Keratinocyte (primary cell): ENCODE measurements around the gene VWA7. TPM values are rescaled to one million over a fixed set of nuclear protein-coding genes. Genes with fewer than 3 reads are reported as not detected.

ENCODE experiments used
- DNase-seq: peaks from one replicate; pipeline ENCODE4 v3.0.0-alpha.2; 2011; ENCODE audit warnings: low read depth, missing footprints, low spot score
- FAIRE-seq: peaks from 2 replicates; lab custom pipeline; 2011; peaks lifted over from hg19 to GRCh38; lab: Jason Lieb, UNC
- H2AFZ ChIP-seq: 2 replicates; pipeline ENCODE4 v1.6.0; 2012; ENCODE audit warnings: low read length, control low read depth, inconsistent platforms; ENCODE audit not compliant: control insufficient read depth
- H3K27ac ChIP-seq: 2 replicates; pipeline ENCODE4 v1.5.1; 2011; ENCODE audit warnings: low read length; ENCODE audit not compliant: control insufficient read depth, insufficient read depth
- H3K27me3 ChIP-seq: 3 replicates; pipeline ENCODE4 v1.6.0; 2011; ENCODE audit warnings: low read length; ENCODE audit not compliant: control insufficient read depth, insufficient read depth; ENCODE audit errors: extremely low read depth
- H3K36me3 ChIP-seq, 2 experiments: 2 replicates in 1 of 2; 3 replicates in 1 of 2; pipeline ENCODE4 v1.5.1; 2011; ENCODE audit warnings: low read length in 2 of 2, mild to moderate bottlenecking in 1 of 2; ENCODE audit not compliant: control insufficient read depth in 2 of 2, insufficient read depth in 2 of 2; ENCODE audit errors: extremely low read depth in 1 of 2
- H3K4me1 ChIP-seq: 3 replicates; pipeline ENCODE4 v1.5.1; 2011; ENCODE audit warnings: low read length; ENCODE audit not compliant: control insufficient read depth, insufficient read depth; ENCODE audit errors: extremely low read depth
- H3K4me2 ChIP-seq: 3 replicates; pipeline ENCODE4 v1.6.0; 2011; ENCODE audit warnings: low read depth, low read length; ENCODE audit not compliant: control insufficient read depth, insufficient read depth; ENCODE audit errors: extremely low read depth
- H3K4me3 ChIP-seq, 3 experiments: fragments of 200-600 bp in 1 of 3; sonication (generic) in 1 of 3; 2 replicates in 2 of 3; 3 replicates in 1 of 3; pipeline ENCODE4 v1.5.1; 2011 to 2016; ENCODE audit warnings: low read length in 3 of 3, mild to moderate bottlenecking in 3 of 3, control low read depth in 2 of 3, inconsistent platforms in 1 of 3, low read depth in 1 of 3, mixed read lengths in 1 of 3, mixed run types in 1 of 3, moderate library complexity in 1 of 3; ENCODE audit not compliant: control insufficient read depth in 2 of 3, insufficient read depth in 2 of 3; ENCODE audit errors: extremely low read depth in 1 of 3
- H3K79me2 ChIP-seq: 2 replicates; pipeline ENCODE4 v1.6.0; 2012; ENCODE audit warnings: low read length; ENCODE audit not compliant: control insufficient read depth, insufficient read depth
- H3K9ac ChIP-seq: 3 replicates; pipeline ENCODE4 v1.6.0; 2011; ENCODE audit warnings: low read length; ENCODE audit not compliant: control insufficient read depth, insufficient read depth; ENCODE audit errors: extremely low read depth
- H3K9me1 ChIP-seq: 3 replicates; pipeline ENCODE4 v1.6.0; 2011; ENCODE audit warnings: low read length; ENCODE audit not compliant: control insufficient read depth, insufficient read depth; ENCODE audit errors: extremely low read depth
- H3K9me3 ChIP-seq: 2 replicates; pipeline ENCODE4 v1.5.1; 2012; ENCODE audit warnings: low read depth, low read length; ENCODE audit not compliant: control insufficient read depth
- H4K20me1 ChIP-seq: 3 replicates; pipeline ENCODE4 v1.6.0; 2011; ENCODE audit warnings: low read length; ENCODE audit not compliant: control insufficient read depth, insufficient read depth; ENCODE audit errors: extremely low read depth
- EZH2 ChIP-seq: IDR thresholded peaks from one replicate; pipeline ENCODE4 v1.6.1; 2012; ENCODE audit warnings: inconsistent platforms, mild to moderate bottlenecking, low read length, moderate library complexity
- dilution Hi-C: fragments of 300-500 bp; cut with MboI; formaldehyde crosslinking; loops from one replicate; pipeline ENCODE4 v1.7.0; 2020; ENCODE audit warnings: low sequenced_read_pairs; ENCODE audit not compliant: extremely low pct_ligation_motif_present
- polyA plus RNA-seq, 5 experiments: library from polyadenylated mRNA; depleted of rRNA in 3 of 5; stranded (reverse) in 3 of 5; stranded (forward) in 1 of 5; unstranded in 1 of 5; fragments of >200 nt; gene quantifications; 1 replicate in 1 of 5; 2 replicates in 3 of 5; 3 replicates in 1 of 5; pipeline versions ENCODE4 v1.2.1 to v1.2.3, GENCODE V29; 2011 to 2012; ENCODE audit warnings: missing spikeins in 2 of 5, low read depth in 1 of 5, low replicate concordance in 1 of 5
- TF ChIP-seq, protein P1 (sequence below), 3 experiments: IDR thresholded peaks in 1 of 3; conservative IDR thresholded peaks in 1 of 3; optimal IDR thresholded peaks in 1 of 3; 2 replicates in 2 of 3; 3 replicates in 1 of 3; pipeline versions ENCODE3 to v1.5.1; 2011; ENCODE audit warnings: low read length in 3 of 3, mild to moderate bottlenecking in 3 of 3, moderate library complexity in 2 of 3, control low read depth in 1 of 3, inconsistent platforms in 1 of 3; ENCODE audit not compliant: insufficient read depth in 2 of 3; ENCODE audit errors: extremely low read depth in 1 of 3

The VWA7 gene
- polyA plus RNA-seq, 1 donor (not counting 4 experiments of a cell fraction or from before 2014, with no cell fraction given), result 0.47 TPM

- Histone ChIP-seq H3K9ac (no peak overlapping the region), H3K36me3 (peaks cover 24 to 49% of the 10 kb centered on the region in 2 experiments)
- FAIRE-seq, result no peak
Measured at GRCh38 chr6:31779908-31780307, 2.8 kb upstream of the VWA7 start.

GRCh38 chr6:31778999-31779885 is 2.1 kb upstream of the VWA7 start:
- dilution Hi-C loops, result no loop called here
- FAIRE-seq, result no peak

More at GRCh38 chr6:31779908-31780307, 2.8 kb upstream of the VWA7 start:
- dilution Hi-C loops, result no loop called here
- Histone ChIP-seq H3K79me2 (no peaks in the 10 kb centered on the region), H3K27ac (no peak overlapping the region), H4K20me1 (no peaks in the 10 kb centered on the region), H3K9me3 (no peaks in the 10 kb centered on the region), H3K4me2 (no peak overlapping the region), H3K9me1 (no peaks in the 10 kb centered on the region), H3K27me3 (no peaks in the 10 kb centered on the region), H2AFZ (no peak overlapping the region), H3K4me3 (no peak overlapping the region), H3K4me1 (peaks cover 22% of the 10 kb centered on the region)
- TF ChIP-seq, protein P1, sequence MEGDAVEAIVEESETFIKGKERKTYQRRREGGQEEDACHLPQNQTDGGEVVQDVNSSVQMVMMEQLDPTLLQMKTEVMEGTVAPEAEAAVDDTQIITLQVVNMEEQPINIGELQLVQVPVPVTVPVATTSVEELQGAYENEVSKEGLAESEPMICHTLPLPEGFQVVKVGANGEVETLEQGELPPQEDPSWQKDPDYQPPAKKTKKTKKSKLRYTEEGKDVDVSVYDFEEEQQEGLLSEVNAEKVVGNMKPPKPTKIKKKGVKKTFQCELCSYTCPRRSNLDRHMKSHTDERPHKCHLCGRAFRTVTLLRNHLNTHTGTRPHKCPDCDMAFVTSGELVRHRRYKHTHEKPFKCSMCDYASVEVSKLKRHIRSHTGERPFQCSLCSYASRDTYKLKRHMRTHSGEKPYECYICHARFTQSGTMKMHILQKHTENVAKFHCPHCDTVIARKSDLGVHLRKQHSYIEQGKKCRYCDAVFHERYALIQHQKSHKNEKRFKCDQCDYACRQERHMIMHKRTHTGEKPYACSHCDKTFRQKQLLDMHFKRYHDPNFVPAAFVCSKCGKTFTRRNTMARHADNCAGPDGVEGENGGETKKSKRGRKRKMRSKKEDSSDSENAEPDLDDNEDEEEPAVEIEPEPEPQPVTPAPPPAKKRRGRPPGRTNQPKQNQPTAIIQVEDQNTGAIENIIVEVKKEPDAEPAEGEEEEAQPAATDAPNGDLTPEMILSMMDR (optimal IDR thresholded peaks at IDR 0.05 in 1 of 3, IDR thresholded peaks at IDR 0.05 in 1 of 3, conservative IDR thresholded peaks at IDR 0.05 in 1 of 3; ENCODE audit: extremely low read depth in 1 of 3, insufficient read depth in 2 of 3, low read length in 3 of 3), result no peak
- TF ChIP-seq EZH2, result no peak
- DNase-seq, result no peak

More at GRCh38 chr6:31778999-31779885, 2.1 kb upstream of the VWA7 start:
- Histone ChIP-seq H3K4me3 (no peak overlapping the region), H2AFZ (no peak overlapping the region), H3K27ac (no peak overlapping the region), H3K79me2 (no peaks in the 10 kb centered on the region), H3K4me2 (no peak overlapping the region), H3K4me1 (peaks cover 22% of the 10 kb centered on the region), H3K9ac (no peak overlapping the region), H3K9me1 (no peaks in the 10 kb centered on the region), H4K20me1 (no peaks in the 10 kb centered on the region), H3K9me3 (no peaks in the 10 kb centered on the region), H3K36me3 (peaks cover 19 to 43% of the 10 kb centered on the region in 2 experiments), H3K27me3 (no peaks in the 10 kb centered on the region)
- TF ChIP-seq, protein P1 (optimal IDR thresholded peaks at IDR 0.05 in 1 of 3, IDR thresholded peaks at IDR 0.05 in 1 of 3, conservative IDR thresholded peaks at IDR 0.05 in 1 of 3; ENCODE audit: extremely low read depth in 1 of 3, insufficient read depth in 2 of 3, low read length in 3 of 3), result no peak
- no peak for TF ChIP-seq EZH2
- no peak for DNase-seq
